Measurements from ENCODE around the gene PRPF6.

The PRPF6 gene

DNA sequence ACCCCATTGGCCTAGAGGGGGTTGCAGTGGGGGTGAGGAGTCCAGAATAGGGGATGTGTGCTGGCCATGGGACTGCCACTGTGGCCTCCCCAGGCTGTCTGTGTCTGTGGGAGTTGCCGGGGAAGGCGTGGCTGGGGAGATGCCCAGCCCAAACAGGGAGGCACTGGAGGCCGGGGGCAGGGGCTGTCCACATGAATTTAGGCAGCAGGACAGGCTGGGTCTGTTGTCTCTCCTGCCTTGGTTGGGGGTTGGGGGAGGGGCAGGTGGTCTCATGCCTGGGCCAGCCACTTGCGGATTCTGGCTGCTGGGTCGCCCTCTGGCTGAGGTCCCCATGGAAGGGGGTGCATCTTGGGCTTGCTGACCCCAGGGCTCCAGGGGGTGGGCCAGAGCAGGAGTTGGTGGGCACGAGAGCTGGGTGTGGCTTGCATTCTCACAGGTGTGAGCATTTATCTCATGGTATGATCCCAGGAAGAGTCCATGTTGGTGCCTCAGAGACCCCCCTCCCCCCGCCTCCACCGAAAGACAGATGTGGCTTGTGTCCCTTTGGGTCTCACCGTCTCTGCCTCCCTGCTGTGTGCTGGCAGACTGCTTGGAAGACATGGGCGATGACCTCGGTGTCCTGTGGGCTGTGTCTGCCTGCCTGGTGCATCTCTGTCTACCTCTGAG is 64.5 kb downstream of the PRPF6 start:
- no peaks in the 10 kb centered on the region for H3K9me3 ChIP-seq (ENCODE audit: insufficient read depth, low read depth, low read length)
- H3K9ac ChIP-seq (ENCODE audit: low read depth, low read length, poor library complexity, severe bottlenecking) = no peak overlapping the region
- no peak for TF ChIP-seq EZH2phosphoT487 (IDR thresholded peaks at IDR 0.05; ENCODE audit: borderline replicate concordance)
- TF ChIP-seq, protein P1, sequence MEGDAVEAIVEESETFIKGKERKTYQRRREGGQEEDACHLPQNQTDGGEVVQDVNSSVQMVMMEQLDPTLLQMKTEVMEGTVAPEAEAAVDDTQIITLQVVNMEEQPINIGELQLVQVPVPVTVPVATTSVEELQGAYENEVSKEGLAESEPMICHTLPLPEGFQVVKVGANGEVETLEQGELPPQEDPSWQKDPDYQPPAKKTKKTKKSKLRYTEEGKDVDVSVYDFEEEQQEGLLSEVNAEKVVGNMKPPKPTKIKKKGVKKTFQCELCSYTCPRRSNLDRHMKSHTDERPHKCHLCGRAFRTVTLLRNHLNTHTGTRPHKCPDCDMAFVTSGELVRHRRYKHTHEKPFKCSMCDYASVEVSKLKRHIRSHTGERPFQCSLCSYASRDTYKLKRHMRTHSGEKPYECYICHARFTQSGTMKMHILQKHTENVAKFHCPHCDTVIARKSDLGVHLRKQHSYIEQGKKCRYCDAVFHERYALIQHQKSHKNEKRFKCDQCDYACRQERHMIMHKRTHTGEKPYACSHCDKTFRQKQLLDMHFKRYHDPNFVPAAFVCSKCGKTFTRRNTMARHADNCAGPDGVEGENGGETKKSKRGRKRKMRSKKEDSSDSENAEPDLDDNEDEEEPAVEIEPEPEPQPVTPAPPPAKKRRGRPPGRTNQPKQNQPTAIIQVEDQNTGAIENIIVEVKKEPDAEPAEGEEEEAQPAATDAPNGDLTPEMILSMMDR (conservative IDR thresholded peaks at IDR 0.05; ENCODE audit: low read length) = no peak
- no peaks in the 10 kb centered on the region for H3F3A ChIP-seq (ENCODE audit: low read depth)
- no peaks in the 10 kb centered on the region for H3K9me2 ChIP-seq (replicated peaks; ENCODE audit: low read depth, low read length)
- H3K4me3 ChIP-seq (ENCODE audit: low read length, poor library complexity, severe bottlenecking) = no peak overlapping the region
- H3K36me3 ChIP-seq (ENCODE audit: insufficient read depth, low read length) = no peaks in the 10 kb centered on the region
- no peak overlapping the region for H3K4me2 ChIP-seq (ENCODE audit: low read depth, low read length, poor library complexity, severe bottlenecking)
- H3K4me1 ChIP-seq (ENCODE audit: insufficient read depth, low read length, poor library complexity, severe bottlenecking) = peaks cover 15% of the 10 kb centered on the region
- no peak overlapping the region for H2AFZ ChIP-seq (ENCODE audit: low read length)
- no peaks in the 10 kb centered on the region for H3K27me3 ChIP-seq (ENCODE audit: insufficient read depth, low read length, poor library complexity, severe bottlenecking)
- no peaks in the 10 kb centered on the region for H4K20me1 ChIP-seq (ENCODE audit: insufficient read depth, low read length, poor library complexity, severe bottlenecking)
- H3K79me2 ChIP-seq (ENCODE audit: insufficient read depth, low read length) = no peaks in the 10 kb centered on the region

DNA sequence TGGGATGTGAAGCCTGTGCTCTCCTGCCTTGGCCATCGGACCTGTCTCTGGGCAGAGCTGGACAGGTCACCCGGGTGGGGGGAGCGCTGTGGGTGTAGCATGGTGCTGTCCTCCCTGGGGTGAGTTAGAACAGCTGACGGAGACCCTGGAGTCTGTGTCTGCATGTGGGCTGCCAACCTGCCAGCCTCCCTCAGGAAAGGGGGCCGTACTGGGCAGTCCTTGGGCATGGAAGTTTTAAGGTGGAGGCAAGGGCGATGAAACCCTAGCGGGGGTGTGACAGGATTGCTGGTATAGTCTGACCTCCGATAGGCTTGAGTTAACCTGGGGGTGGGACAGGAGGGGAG is 66.1 kb downstream of the PRPF6 start:
- Histone ChIP-seq H2AFZ (ENCODE audit: low read length) (no peak overlapping the region), H3F3A (ENCODE audit: low read depth) (no peaks in the 10 kb centered on the region), H3K36me3 (ENCODE audit: insufficient read depth, low read length) (no peaks in the 10 kb centered on the region), H3K9ac (ENCODE audit: low read depth, low read length, poor library complexity, severe bottlenecking) (no peak overlapping the region), H4K20me1 (ENCODE audit: insufficient read depth, low read length, poor library complexity, severe bottlenecking) (no peaks in the 10 kb centered on the region), H3K4me2 (ENCODE audit: low read depth, low read length, poor library complexity, severe bottlenecking) (no peak overlapping the region), H3K27me3 (ENCODE audit: insufficient read depth, low read length, poor library complexity, severe bottlenecking) (no peaks in the 10 kb centered on the region), H3K79me2 (ENCODE audit: insufficient read depth, low read length) (no peaks in the 10 kb centered on the region), H3K9me3 (ENCODE audit: insufficient read depth, low read depth, low read length) (no peaks in the 10 kb centered on the region), H3K4me1 (ENCODE audit: insufficient read depth, low read length, poor library complexity, severe bottlenecking) (peaks cover 4% of the 10 kb centered on the region), H3K4me3 (ENCODE audit: low read length, poor library complexity, severe bottlenecking) (no peak overlapping the region), H3K9me2 (replicated peaks; ENCODE audit: low read depth, low read length) (no peaks in the 10 kb centered on the region)
- TF ChIP-seq, protein P1 (conservative IDR thresholded peaks at IDR 0.05; ENCODE audit: low read length) = no peak
- TF ChIP-seq EZH2phosphoT487 (IDR thresholded peaks at IDR 0.05; ENCODE audit: borderline replicate concordance) = no peak

DNA sequence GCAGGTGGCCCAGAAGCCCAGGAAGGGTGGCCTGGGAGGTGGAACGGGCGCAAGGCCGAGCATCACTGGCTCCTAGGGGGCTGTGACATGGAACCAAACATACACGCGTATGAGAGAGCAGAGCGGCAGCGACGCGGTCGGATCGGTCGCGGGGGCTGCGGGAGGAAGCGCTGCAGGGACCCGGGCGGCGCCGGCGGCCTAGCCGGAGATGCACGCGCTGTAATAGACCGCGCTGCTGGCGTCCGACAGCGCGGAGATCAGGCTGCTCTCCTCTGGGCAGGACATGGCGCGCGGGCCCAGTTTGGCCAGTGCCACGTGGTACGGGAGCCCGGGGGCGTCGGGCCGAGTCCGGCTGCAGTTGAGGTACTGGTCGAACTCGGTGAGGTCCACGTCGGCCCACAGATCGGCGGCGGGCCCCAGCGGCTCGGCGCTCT is 67.1 kb downstream of the PRPF6 start:
- TF ChIP-seq, protein P1 (conservative IDR thresholded peaks at IDR 0.05; ENCODE audit: low read length) = no peak
- TF ChIP-seq EZH2phosphoT487 (IDR thresholded peaks at IDR 0.05; ENCODE audit: borderline replicate concordance) = no peak
- H3K4me1 ChIP-seq (ENCODE audit: insufficient read depth, low read length, poor library complexity, severe bottlenecking) = no peaks in the 10 kb centered on the region
- H3K27me3 ChIP-seq (ENCODE audit: insufficient read depth, low read length, poor library complexity, severe bottlenecking) = no peaks in the 10 kb centered on the region
- H2AFZ ChIP-seq (ENCODE audit: low read length) = no peak overlapping the region
- H4K20me1 ChIP-seq (ENCODE audit: insufficient read depth, low read length, poor library complexity, severe bottlenecking) = no peaks in the 10 kb centered on the region
- H3K4me3 ChIP-seq (ENCODE audit: low read length, poor library complexity, severe bottlenecking) = no peak overlapping the region
- no peaks in the 10 kb centered on the region for H3K36me3 ChIP-seq (ENCODE audit: insufficient read depth, low read length)
- H3F3A ChIP-seq (ENCODE audit: low read depth) = no peaks in the 10 kb centered on the region
- H3K9me3 ChIP-seq (ENCODE audit: insufficient read depth, low read depth, low read length) = no peaks in the 10 kb centered on the region
- H3K9ac ChIP-seq (ENCODE audit: low read depth, low read length, poor library complexity, severe bottlenecking) = no peak overlapping the region
- H3K9me2 ChIP-seq (replicated peaks; ENCODE audit: low read depth, low read length) = no peaks in the 10 kb centered on the region
- no peak overlapping the region for H3K4me2 ChIP-seq (ENCODE audit: low read depth, low read length, poor library complexity, severe bottlenecking)
- no peaks in the 10 kb centered on the region for H3K79me2 ChIP-seq (ENCODE audit: insufficient read depth, low read length)

Data from Loucy (cell line).